EH (cell line): ENCODE measurements around the gene ITSN2.

Experiments
- DNase-seq: peaks from one replicate; pipeline ENCODE4 v3.0.0-alpha.2; 2015; ENCODE audit warnings: low read depth

Gene ITSN2

DNA sequence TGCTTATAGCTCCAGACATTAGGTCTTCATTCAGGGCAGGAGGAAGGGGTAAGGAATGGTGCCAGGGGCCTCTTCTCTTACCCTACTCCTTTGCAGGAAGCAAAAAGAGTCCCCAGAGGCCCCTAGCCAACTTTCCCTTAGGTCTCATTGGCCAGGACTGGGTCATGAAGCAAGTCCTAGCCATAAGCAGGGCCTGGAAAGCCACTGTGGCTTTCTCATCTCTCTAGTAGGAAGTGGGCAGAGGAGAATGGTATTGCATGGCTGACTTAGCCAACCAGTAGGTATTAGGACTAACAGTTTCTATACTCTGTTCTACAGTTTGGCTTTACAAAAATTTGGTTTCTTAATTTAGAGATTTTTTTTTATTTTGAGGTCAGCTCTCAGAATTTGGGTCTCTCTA, 180.7 kb downstream of the ITSN2 start:
- no peak for DNase-seq

DNA sequence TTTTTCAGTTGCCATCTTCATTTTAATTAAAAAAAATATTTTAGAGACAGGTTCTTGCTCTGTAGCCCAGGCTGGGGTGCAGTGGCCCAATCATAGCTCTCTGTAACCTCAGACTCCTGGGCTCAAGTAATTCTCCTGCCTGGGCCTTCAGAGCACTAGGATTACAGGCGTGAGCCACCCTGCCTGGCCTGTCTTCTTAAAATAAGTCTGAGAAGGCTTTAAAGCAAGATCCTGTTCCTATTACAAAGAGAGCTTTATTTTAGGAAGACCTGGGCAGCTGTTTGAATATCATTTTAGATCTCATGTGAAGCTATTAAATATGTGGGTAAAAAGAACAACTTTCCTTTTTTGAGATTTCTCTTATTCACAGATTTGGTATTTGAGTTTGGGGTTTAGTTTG, 184.0 kb downstream of the ITSN2 start:
- no peak for DNase-seq

DNA sequence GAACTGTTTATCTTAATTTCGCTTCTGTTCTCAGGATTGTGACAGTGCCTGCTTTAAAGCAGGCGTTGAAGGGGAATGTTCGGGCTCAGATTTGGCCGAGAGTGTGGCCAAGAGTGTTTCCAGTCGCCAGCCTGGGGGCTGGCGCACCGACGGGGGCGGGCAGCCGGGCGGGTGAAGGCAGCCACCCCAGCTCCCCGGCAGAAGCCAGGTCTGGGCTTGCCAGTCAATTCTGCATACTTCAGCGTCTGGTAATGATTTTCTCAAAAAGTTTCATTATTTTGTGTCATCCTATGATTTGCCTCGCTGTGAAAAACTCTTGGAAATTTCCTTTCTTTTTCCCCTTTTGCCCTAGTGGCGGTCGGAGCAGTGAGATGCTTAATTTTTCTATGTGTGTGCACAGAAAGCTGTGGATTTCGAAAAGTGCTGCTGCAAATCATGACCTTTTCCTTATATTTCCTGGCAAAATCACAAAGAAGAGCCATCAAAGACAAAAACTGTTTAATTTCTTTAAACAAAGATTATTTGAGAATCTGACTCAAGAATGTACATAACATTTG, 184.6 kb downstream of the ITSN2 start:
- peak; percentile 7 for DNase-seq

DNA sequence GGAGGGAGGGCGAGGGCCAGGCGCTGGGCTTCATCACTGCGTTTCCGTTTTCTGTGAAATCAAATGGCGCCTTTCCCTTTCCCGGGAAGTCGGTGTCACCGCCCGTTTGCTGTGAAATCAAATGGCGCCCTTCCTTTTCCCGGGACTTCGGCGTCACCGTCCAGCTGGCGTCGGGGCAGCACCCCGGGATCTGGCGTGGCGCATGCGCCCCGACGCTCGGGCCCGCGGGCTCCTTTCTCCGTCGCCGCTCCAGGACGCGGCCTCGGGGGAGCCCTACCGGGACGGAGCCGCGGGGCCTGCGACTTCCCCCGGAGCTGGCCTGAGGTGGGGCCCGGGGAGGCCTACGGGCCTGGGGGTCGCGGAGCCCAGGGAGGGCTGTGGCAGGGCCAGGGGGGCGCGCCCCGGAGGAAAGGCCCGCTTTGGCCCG, 185.5 kb downstream of the ITSN2 start, which contains the start of gene FAM228A:
FAM228A (plus strand) TSS at position 203 of the 427 bp plus-strand sequence. CDS start 428 bp downstream, outside the sequence.
- no peak for DNase-seq

DNA sequence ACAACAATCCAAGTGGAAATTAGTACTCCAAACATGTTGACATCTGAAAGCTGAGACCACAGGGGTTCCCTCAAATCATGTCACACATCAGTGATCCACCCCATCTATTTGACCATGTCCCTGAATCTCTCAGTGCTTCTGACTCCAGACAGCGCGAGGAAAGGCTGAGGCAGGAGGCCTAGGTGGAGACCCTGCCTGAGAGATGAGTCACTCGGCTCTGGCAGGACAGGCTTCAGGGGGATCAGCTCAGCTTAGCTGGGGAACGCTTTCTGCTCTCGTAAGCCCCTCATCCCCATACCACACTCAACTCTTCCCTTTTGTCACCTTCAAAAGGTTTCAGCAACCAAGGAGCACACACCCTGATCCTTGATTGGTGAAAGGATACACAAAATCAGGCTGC, 191.3 kb downstream of the ITSN2 start:
- no peak for DNase-seq

DNA sequence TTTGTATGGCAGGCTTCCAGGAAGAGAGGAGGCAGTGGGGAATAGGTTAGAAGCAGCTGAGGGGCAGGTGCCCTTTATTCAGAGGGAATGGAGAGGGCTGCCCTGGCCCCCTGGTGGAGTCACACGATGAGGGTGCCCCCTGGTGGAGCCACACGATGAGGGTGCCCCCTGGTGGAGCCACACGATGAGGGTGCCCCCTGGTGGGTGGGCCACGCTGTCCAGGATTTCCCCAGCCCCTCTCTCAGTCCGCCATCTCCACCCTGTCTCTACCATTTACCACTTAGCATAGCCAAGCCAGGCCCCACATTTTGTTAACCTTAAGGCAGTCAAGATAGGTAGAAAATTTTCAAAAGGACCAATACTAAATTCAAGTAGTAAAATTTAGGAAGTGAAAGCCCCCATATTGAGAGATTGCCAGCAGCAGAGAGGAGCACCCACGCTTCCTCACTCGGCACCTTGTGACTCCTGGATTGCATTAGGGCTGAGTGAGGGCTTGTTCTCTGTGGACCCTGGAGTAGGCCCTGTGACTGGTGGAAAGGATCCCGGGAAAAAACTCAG, 195.8 kb downstream of the ITSN2 start:
- DNase-seq: peak; percentile 22

DNA sequence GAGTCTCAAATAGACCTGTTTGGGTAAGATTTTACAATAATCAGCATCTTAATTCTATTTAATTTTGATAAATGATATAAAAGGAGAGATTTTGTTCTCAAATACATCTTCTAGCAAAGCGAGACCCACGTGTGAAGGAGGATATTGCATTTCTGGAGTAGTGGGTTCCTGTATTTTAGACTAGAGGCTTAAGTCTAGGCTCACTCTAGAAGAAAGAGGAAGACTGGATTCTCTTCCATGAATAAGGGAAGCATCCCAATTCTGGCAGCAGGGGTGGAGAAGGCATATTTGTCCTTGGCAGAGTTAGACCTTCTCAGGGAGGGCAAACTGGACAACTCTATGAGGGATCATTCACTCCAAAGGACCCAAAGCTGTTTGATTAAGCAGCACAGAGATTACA, 196.7 kb downstream of the ITSN2 start:
- no peak for DNase-seq

DNA sequence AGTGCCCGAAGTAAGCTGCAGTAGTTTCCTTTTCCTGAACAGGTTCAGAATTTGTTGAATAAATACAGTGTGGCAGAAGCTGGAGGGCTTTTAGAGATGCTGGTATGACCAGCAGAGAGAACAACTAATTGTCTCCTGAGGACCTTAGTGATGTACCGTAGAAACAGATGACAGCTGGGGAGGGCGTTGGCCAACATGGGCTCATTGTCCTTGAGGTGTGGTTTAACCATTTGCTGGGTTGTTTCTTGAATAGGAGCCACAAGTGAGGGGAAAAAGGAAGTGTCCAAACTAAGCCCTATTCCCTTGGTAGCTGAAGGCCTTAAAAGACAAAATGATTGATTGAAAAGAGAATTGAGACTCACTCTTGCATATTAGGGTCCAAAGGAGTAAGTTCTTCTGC, 197.2 kb downstream of the ITSN2 start:
- no peak for DNase-seq

DNA sequence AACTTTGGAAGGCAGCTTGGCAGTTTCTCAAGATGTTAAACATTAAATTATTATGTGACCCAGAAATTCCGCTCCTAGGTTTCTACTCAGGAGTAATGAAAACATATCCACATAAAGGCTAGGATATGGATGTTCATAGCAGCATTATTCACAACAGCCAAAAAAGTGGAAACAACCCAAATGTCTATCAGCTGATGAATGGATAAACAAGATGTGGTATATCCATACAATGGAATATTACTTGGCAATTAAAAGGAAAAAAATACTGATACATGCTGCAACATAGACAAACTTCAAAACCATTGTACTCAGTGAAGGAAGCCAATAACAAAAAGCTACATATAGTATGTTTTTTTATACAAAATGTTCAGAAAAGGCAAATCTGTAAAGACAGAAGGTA, 197.8 kb downstream of the ITSN2 start:
- DNase-seq: no peak

DNA sequence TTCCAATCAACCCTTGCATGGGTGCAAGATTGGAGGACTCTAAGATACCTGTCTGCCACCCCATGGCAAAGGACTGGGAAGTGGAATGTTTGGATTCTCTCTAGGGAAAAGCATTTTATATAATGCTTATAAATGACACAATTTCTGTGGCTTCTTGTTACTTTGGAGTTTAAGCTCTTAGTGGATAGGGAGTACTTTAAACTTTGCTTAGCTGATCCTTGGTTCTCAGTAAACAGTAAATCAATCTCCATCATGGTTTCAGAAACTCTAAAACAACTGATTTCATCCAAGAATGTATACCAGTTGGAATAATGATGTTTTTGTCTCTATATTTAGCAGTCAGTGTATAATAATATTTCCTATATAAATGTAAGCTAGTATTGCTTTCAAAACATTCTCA, 199.6 kb downstream of the ITSN2 start:
- DNase-seq: no peak

DNA sequence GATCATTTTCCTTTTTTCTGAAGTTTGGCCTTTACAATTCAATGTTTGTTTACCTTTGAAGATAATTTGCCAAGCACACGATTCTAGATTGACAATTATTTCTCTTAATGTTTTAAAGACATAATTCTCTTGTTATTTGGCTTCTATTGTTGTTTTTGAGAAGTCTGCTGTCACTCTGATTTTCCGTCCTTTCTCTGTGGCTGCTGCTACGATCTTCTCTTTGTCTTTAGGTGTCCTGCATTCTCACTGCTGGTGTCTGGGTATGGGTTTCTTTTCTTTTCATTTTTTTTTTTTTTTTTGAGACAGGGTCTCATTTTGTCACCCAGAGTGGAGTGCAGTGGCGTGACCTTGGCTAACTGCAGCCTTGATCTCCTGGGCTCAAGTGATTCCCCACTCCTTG, 200.6 kb downstream of the ITSN2 start:
- DNase-seq: no peak

DNA sequence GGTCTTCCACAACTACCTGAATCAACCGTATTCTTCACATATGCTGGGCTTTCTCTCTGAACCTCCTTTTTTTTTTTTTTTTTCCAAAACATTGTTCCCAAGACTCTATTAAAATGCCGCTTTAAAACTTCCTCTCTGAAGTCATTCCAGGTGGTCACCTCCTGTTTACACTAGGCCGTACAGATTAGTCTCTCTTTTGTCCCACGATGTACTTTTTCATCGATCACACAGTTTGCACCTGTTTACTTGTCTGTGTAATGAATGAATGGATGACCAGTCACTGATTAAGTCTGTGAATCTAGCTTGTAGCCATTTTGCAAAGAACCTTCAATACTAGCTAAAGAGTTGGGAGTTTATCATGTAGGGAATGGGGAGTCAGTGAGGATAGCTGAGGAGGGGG, 202.2 kb downstream of the ITSN2 start:
- DNase-seq: no peak

DNA sequence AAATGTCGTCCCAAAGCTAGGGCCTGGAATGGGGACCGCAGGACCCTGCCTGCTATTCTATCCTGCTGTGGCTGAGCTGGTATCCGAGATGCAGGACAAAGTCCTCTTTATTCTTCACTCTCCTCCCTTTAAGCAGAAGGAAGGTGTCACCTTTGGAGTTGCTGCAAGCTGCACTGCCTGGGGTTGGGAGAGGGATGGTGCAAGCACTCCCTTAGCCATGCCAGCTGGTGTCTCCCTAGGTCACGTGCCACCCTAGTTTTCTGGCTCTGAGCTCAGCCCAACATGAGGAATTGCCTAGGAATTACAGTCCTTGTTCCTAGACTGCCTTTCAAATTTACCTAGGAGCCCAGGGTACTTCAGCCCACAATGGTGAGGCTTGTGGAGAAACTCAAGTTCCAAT, 206.9 kb downstream of the ITSN2 start:
- no peak for DNase-seq
